ENCODE results near the gene CTAG1B.
"Not testable (repeated sequence)": the region's sequence is repeated elsewhere in the genome, so short reads cannot be mapped to it uniquely, and the experiment has no call there.

DNA sequence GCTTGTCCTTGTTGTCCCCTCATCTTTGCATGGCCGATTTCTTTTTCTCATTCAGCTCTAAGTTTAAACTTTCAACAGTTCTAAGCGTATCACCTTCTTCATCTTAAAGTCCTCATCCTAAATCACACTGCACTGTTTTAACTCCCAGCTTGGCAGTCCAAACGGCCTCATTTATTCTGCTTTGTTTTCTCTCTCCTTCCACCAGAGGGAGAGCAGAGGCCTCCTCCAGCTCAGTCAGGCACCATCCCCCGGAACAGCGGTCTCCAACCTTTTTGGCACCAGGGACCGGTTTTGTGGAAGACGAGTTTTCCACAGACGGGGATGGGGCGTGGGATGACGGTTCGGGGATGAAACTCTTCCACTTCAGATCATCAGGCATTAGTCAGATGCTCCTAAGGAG, 48.7 kb downstream of the CTAG1B start:
- not testable (repeated sequence) for TF ChIP-seq EZH2 (IDR thresholded peaks at IDR 0.05; ENCODE audit: borderline replicate concordance, low read length)
- TF ChIP-seq, protein P1, sequence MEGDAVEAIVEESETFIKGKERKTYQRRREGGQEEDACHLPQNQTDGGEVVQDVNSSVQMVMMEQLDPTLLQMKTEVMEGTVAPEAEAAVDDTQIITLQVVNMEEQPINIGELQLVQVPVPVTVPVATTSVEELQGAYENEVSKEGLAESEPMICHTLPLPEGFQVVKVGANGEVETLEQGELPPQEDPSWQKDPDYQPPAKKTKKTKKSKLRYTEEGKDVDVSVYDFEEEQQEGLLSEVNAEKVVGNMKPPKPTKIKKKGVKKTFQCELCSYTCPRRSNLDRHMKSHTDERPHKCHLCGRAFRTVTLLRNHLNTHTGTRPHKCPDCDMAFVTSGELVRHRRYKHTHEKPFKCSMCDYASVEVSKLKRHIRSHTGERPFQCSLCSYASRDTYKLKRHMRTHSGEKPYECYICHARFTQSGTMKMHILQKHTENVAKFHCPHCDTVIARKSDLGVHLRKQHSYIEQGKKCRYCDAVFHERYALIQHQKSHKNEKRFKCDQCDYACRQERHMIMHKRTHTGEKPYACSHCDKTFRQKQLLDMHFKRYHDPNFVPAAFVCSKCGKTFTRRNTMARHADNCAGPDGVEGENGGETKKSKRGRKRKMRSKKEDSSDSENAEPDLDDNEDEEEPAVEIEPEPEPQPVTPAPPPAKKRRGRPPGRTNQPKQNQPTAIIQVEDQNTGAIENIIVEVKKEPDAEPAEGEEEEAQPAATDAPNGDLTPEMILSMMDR (conservative IDR thresholded peaks at IDR 0.05 in 1 of 2, IDR thresholded peaks at IDR 0.05 in 1 of 2; ENCODE audit: extremely low read depth in 1 of 2, insufficient read depth in 1 of 2, low read depth in 1 of 2, low read length in 2 of 2), result not testable (repeated sequence)

Data from mammary epithelial cell (primary cell).